ENCODE data around the gene PLAC8. TPM values are rescaled to one million over a fixed set of nuclear protein-coding genes. Genes with fewer than 3 reads are reported as not detected.
"Not testable (repeated sequence)": the region's sequence is repeated elsewhere in the genome, so short reads cannot be mapped to it uniquely, and the experiment has no call there.

The PLAC8 gene
- total and polyA plus RNA-seq, 5 donors from 2014 or later, result 70.0 to 236 (median 148) TPM

DNA sequence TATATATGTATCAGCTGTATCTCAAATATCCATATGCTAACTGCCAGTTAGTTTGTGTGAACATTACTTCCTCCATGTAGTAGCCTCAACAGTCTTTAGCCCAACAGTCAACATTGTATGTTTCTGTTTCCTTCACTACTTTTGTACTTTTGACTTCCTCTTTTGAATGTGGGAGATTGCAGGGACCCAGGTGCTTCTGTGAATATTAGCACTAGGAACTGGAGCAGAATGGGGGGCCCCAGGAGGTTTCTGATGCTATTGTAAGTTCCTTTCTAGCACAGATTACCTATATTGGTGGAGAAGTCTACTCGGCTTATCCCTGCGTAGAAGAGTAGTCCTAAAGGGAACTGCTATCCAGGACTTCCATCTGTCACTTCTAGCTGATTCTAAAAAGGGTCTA is 2.3 kb downstream of the PLAC8 start:
- Mint-ChIP-seq H3K27me3 (peaks cover 49% of the 10 kb centered on the region), H3K4me1 (peaks cover 8 to 60% (median 25%) of the 10 kb centered on the region in 4 donors), H3K36me3 (no peaks in the 10 kb centered on the region), H3K9me3 (no peaks in the 10 kb centered on the region), H3K27ac (peak overlapping the region; percentile 91 to 98 (median 93)), H3K4me3 (peak overlapping the region; percentile 61 to 95 (median 94))
- DNase-seq (peak in 2 of 3 donors; percentile 13 to 54), ATAC-seq (ENCODE audit: low read depth in 2 of 2) (no peak)
- Histone ChIP-seq H3K36me3 (ENCODE audit: control insufficient read depth, insufficient read depth, low read length) (no peaks in the 10 kb centered on the region), H3K9me3 (ENCODE audit: control insufficient read depth in 2 of 2, low read length in 2 of 2) (no peaks in the 10 kb centered on the region), H3K27ac (ENCODE audit: insufficient read depth, low read length, poor library complexity, severe bottlenecking) (peak overlapping the region; percentile 81), H3K4me3 (ENCODE audit: low read depth, low read length) (peak overlapping the region; percentile 91), H3K4me1 (ENCODE audit: control insufficient read depth, insufficient read depth, low read length, poor library complexity, severe bottlenecking) (peaks cover 54% of the 10 kb centered on the region), H3K27me3 (ENCODE audit: control insufficient read depth, insufficient read depth, low read length) (no peaks in the 10 kb centered on the region)

DNA sequence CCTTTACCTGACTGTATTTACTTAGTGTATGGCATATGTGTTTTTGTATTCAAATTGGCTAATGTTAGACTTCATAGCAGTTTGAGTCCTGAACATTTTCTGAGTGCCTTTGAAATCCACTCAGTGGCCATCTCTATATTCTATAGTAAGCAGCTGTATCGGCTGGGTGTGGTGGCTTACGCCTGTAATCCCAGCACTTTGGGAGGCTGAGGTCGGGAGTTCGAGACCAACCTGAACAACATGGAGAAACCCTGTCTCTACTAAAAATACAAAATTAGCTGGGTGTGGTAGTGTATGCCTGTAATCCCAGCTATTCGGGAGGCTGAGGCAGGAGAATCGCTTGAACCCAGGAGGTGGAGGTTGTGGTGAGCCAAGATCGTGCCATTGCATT is 2.8 kb downstream of the PLAC8 start:
- Mint-ChIP-seq H3K27ac (peak overlapping the region; percentile 42 to 95 (median 93)), H3K27me3 (peaks cover 52% of the 10 kb centered on the region), H3K4me3 (peak overlapping the region; percentile 61 to 87 (median 78)), H3K4me1 (peaks cover 8 to 62% (median 25%) of the 10 kb centered on the region in 4 donors)
- H3K27me3 ChIP-seq (ENCODE audit: control insufficient read depth, insufficient read depth, low read length); H3K9me3 Mint-ChIP-seq; ATAC-seq (ENCODE audit: low read depth in 2 of 2); H3K9me3 ChIP-seq (ENCODE audit: control insufficient read depth in 2 of 2, low read length in 2 of 2); H3K36me3 ChIP-seq (ENCODE audit: control insufficient read depth, insufficient read depth, low read length); H3K36me3 Mint-ChIP-seq; DNase-seq: not testable (repeated sequence)
- Histone ChIP-seq H3K4me1 (ENCODE audit: control insufficient read depth, insufficient read depth, low read length, poor library complexity, severe bottlenecking) (peaks cover 55% of the 10 kb centered on the region), H3K4me3 (ENCODE audit: low read depth, low read length) (peak overlapping the region; percentile 91), H3K27ac (ENCODE audit: insufficient read depth, low read length, poor library complexity, severe bottlenecking) (peak overlapping the region; percentile 81)

DNA sequence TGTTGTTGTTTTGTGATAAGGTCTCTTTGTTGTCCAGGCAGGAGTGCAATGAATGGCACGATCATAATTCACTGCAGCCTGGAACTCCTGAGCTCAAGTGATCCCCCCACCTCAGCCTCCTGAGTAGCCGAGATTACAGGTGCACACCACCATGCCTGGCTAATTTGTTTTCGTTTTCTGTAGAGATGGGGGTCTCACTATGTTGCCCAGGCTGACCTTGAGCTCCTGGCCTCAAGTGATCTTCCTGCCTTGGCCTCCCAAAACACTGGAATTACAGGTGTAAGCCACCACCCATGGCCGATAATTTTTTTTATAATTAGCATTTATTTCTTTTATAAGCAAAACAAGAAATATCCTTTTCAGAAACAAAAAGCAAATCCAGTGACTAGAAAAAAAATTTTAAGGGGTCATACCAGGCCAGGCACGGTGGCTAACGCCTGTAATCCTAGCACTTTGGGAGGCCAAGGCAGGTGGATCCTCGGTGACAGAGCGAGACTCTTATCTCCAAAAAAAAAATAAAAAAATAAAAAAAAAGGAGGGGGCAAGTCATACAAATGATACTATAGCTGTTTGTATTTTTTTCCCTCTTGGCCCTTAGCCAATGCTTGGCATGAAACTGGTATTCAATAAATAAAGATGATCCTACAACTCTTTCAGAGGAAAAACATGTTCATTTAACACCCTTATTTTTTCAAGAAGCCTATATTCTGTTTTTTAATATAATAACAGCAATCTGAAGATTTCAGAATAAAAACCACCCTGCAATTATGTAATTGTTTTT is 3.4 kb downstream of the PLAC8 start:
- ATAC-seq (ENCODE audit: low read depth in 2 of 2) (no peak), DNase-seq (no peak)
- H3K4me1 ChIP-seq (ENCODE audit: control insufficient read depth, insufficient read depth, low read length, poor library complexity, severe bottlenecking), result peaks cover 55% of the 10 kb centered on the region

DNA sequence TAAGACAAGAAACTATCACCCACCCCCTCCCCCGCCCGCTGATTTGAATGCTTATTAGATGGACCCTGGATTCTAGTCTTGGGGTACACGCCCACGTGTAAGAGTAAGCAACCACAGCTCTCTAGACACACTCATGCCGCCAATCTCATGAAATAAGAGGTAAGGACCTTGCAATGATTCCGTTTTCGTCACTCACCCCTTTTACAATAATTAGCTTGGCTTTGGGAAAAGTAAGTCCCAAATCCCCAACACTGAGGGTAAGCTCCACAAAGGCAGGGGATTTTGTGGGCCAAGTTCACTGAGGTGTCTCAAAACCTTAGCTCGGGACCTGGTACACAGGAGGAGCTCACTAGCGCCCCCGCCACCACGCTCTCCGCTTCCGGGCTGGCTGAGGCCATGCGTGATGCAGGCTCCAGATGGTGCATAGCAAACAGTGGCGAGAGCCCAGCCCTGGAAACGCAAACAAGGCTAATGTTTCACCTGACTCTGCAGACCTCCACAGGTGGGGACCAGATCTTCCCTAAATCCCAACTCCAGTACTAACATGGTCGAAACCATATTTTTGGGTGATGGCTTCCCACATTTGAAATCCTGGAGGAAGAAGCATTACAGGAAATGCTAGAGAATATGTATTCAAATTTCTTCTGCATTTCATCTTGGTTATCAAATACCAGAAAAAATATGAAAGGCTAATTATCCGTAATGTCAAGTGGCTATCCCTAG is 4.1 kb downstream of the PLAC8 start:
- peak; percentile 82 to 85 for ATAC-seq (ENCODE audit: low read depth in 2 of 2)
- Mint-ChIP-seq H3K36me3 (peaks cover 3% of the 10 kb centered on the region), H3K4me3 (peak overlapping the region; percentile 93 to 98 (median 94)), H3K4me1 (peaks cover 8 to 61% (median 24%) of the 10 kb centered on the region in 4 donors), H3K27ac (peak overlapping the region; percentile 91 to 95 (median 95)), H3K27me3 (peaks cover 55% of the 10 kb centered on the region), H3K9me3 (no peaks in the 10 kb centered on the region)
- Histone ChIP-seq H3K27me3 (ENCODE audit: control insufficient read depth, insufficient read depth, low read length) (no peaks in the 10 kb centered on the region), H3K36me3 (ENCODE audit: control insufficient read depth, insufficient read depth, low read length) (no peaks in the 10 kb centered on the region), H3K9me3 (ENCODE audit: control insufficient read depth in 2 of 2, low read length in 2 of 2) (no peaks in the 10 kb centered on the region), H3K4me3 (ENCODE audit: low read depth, low read length) (peak overlapping the region; percentile 91), H3K4me1 (ENCODE audit: control insufficient read depth, insufficient read depth, low read length, poor library complexity, severe bottlenecking) (peaks cover 53% of the 10 kb centered on the region), H3K27ac (ENCODE audit: insufficient read depth, low read length, poor library complexity, severe bottlenecking) (peak overlapping the region; percentile 81)
- peak; percentile 72 to 93 (median 85) for DNase-seq

More for the DNA sequence above, 3.4 kb downstream of the PLAC8 start:
- Histone ChIP-seq H3K9me3 (ENCODE audit: control insufficient read depth in 2 of 2, low read length in 2 of 2) (no peaks in the 10 kb centered on the region), H3K27me3 (ENCODE audit: control insufficient read depth, insufficient read depth, low read length) (no peaks in the 10 kb centered on the region), H3K36me3 (ENCODE audit: control insufficient read depth, insufficient read depth, low read length) (no peaks in the 10 kb centered on the region), H3K4me3 (ENCODE audit: low read depth, low read length) (peak overlapping the region; percentile 91), H3K27ac (ENCODE audit: insufficient read depth, low read length, poor library complexity, severe bottlenecking) (peak overlapping the region; percentile 81)
- Mint-ChIP-seq H3K36me3 (no peaks in the 10 kb centered on the region), H3K9me3 (no peaks in the 10 kb centered on the region), H3K4me3 (peak overlapping the region; percentile 93 to 98 (median 94)), H3K27me3 (peaks cover 56% of the 10 kb centered on the region), H3K4me1 (peaks cover 8 to 66% (median 25%) of the 10 kb centered on the region in 4 donors), H3K27ac (peak overlapping the region; percentile 91 to 95 (median 95))

DNA sequence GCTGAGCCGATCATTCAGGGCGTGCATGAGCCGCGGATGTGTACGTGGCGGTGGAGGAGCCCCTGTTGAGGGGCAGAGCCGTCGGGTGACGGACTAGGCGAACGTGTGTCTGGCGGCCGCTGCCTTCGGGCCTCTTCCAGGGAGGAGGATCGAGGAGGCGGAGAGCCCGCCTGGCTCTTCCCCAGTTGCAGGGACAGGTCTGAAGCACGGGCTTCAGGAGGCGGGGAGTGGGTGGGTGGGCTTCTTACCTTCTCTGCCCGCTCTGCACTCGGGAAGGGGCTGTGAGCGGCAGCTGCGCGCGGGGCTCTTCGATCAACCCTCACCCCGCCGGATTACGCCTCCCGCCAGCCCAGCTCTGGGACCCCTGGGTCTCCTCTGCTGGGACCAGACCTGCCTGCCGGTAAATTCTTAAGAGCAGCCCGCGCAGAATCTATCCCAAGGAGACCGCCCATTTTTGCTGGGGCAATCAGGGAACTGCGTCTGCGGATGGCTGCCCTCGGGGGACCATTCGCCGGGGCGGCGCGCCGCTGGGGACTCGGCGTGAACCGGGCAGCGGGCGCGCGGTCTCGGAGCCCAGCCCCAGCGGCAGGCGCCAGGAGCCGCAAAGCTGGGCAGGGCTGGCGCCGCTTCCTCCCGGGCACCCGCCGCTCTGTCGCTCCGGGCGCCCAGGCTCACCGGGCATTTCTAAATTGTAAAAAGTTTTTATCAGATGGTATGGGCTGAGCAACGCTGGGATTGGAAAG is 4.9 kb downstream of the PLAC8 start:
- Mint-ChIP-seq H3K4me3 (peak overlapping the region; percentile 93 to 98 (median 95)), H3K9me3 (no peaks in the 10 kb centered on the region), H3K27me3 (peaks cover 59% of the 10 kb centered on the region), H3K36me3 (peaks cover 10% of the 10 kb centered on the region), H3K4me1 (peaks cover 4 to 61% (median 21%) of the 10 kb centered on the region in 4 donors), H3K27ac (peak overlapping the region; percentile 94 to 98 (median 95))
- H3K27me3 ChIP-seq (ENCODE audit: control insufficient read depth, insufficient read depth, low read length), result no peaks in the 10 kb centered on the region
- DNase-seq (peak; percentile 26 to 49 (median 34)), ATAC-seq (ENCODE audit: low read depth in 2 of 2) (peak; percentile 30)
- H3K9me3 ChIP-seq (ENCODE audit: control insufficient read depth in 2 of 2, low read length in 2 of 2), result no peaks in the 10 kb centered on the region
- H3K36me3 ChIP-seq (ENCODE audit: control insufficient read depth, insufficient read depth, low read length), result no peaks in the 10 kb centered on the region
- H3K27ac ChIP-seq (ENCODE audit: insufficient read depth, low read length, poor library complexity, severe bottlenecking), result peak overlapping the region; percentile 81
- H3K4me3 ChIP-seq (ENCODE audit: low read depth, low read length), result peak overlapping the region; percentile 91
- H3K4me1 ChIP-seq (ENCODE audit: control insufficient read depth, insufficient read depth, low read length, poor library complexity, severe bottlenecking), result peaks cover 48% of the 10 kb centered on the region

DNA sequence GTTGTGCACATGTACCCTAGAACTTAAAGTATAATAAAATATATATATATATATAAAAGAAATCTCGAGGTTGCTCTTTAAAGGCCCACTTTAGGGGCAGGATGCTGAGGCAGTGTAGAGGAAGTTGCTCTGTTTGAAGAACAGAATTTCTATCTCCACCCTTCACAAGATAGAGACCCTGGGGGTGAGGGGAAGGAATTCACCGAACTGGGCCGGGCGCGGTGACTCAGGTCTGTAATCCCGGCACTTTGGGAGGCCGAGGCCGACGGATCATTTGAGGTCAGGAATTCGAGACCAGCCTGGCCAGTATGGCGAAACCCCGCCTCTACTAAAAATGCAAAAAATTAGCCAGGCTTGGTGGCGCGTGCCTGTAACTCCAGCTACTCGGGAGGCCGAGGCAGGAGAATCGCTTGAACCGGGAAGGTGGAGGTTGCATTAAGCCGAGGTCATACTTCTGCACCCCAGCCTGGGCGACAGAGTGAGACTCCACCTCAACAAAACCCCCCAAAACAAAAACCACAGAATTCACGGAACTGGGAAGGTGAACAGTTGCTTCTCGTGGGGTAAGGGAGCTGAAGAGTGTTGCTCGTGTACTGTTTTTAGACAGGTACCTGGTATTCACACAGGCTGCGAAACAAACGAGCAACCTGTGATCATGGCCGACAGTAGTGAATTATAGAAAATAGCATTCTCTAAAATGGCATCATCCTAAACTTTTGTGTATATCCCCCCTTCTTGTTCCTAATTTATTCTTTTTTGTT is 6.2 kb downstream of the PLAC8 start:
- H3K36me3 Mint-ChIP-seq, result peaks cover 15% of the 10 kb centered on the region
- H3K9me3 Mint-ChIP-seq, result no peaks in the 10 kb centered on the region
- ATAC-seq (ENCODE audit: low read depth in 2 of 2) (peak; percentile 21 to 24), DNase-seq (peak in 1 of 3 donors; percentile 54)
- H3K4me3 ChIP-seq (ENCODE audit: low read depth, low read length), result peak overlapping the region; percentile 49
- peak overlapping the region; percentile 81 for H3K27ac ChIP-seq (ENCODE audit: insufficient read depth, low read length, poor library complexity, severe bottlenecking)
- no peaks in the 10 kb centered on the region for H3K36me3 ChIP-seq (ENCODE audit: control insufficient read depth, insufficient read depth, low read length)
- H3K9me3 ChIP-seq (ENCODE audit: control insufficient read depth in 2 of 2, low read length in 2 of 2), result no peaks in the 10 kb centered on the region
- peaks cover 0 to 63% (median 23%) of the 10 kb centered on the region in 4 donors for H3K4me1 Mint-ChIP-seq
- H3K4me3 Mint-ChIP-seq, result peak overlapping the region; percentile 93 to 98 (median 95)
- peaks cover 42% of the 10 kb centered on the region for H3K4me1 ChIP-seq (ENCODE audit: control insufficient read depth, insufficient read depth, low read length, poor library complexity, severe bottlenecking)
- H3K27me3 ChIP-seq (ENCODE audit: control insufficient read depth, insufficient read depth, low read length), result peaks cover 1% of the 10 kb centered on the region
- H3K27me3 Mint-ChIP-seq, result peaks cover 58% of the 10 kb centered on the region
- peak overlapping the region; percentile 94 to 97 (median 95) for H3K27ac Mint-ChIP-seq

DNA sequence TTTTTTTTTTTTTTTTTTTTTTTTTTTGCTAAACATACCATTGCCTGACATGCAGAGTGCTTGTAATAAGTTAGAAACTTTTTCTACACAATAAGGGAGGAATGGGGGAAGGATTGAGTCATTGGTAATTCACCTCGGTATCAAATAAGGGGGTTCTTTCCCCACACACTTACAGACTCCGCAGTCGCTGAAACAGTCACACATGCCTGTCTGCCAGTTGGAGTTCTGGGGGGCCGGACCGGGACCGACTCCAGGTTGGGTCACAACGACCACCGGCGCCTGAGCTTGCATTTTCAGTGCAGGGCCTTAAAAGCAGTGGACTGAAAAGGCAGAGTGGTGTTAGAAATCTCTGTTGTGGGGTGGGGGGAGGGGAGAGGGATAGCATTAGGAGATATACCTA is 6.9 kb downstream of the PLAC8 start:
- Mint-ChIP-seq H3K4me3 (no peak overlapping the region), H3K9me3 (no peaks in the 10 kb centered on the region), H3K4me1 (peaks cover 0 to 63% (median 24%) of the 10 kb centered on the region in 4 donors), H3K27ac (peak overlapping the region in 2 of 3 donors; percentile 26 to 95), H3K27me3 (peaks cover 61% of the 10 kb centered on the region), H3K36me3 (peaks cover 17% of the 10 kb centered on the region)
- H3K36me3 ChIP-seq (ENCODE audit: control insufficient read depth, insufficient read depth, low read length), result no peaks in the 10 kb centered on the region
- ATAC-seq (ENCODE audit: low read depth in 2 of 2) (no peak), DNase-seq (peak in 1 of 3 donors; percentile 19)
- no peaks in the 10 kb centered on the region for H3K9me3 ChIP-seq (ENCODE audit: control insufficient read depth in 2 of 2, low read length in 2 of 2)
- no peak overlapping the region for H3K4me3 ChIP-seq (ENCODE audit: low read depth, low read length)
- no peak overlapping the region for H3K27ac ChIP-seq (ENCODE audit: insufficient read depth, low read length, poor library complexity, severe bottlenecking)
- peaks cover 42% of the 10 kb centered on the region for H3K4me1 ChIP-seq (ENCODE audit: control insufficient read depth, insufficient read depth, low read length, poor library complexity, severe bottlenecking)
- peaks cover 1% of the 10 kb centered on the region for H3K27me3 ChIP-seq (ENCODE audit: control insufficient read depth, insufficient read depth, low read length)
